Nephron (organoid): Measurements from ENCODE around the gene RABGAP1.

ENCODE experiments used
- H3K27ac Mint-ChIP-seq, 3 experiments: 2 replicates each; pipeline ENCODE4 v1.8.0; 2020; ENCODE audit warnings: mixed read lengths in 3 of 3, mild to moderate bottlenecking in 2 of 3, moderate library complexity in 1 of 3
- H3K27me3 Mint-ChIP-seq: 2 replicates; pipeline ENCODE4 v1.8.0; 2021; ENCODE audit warnings: low read depth, mild to moderate bottlenecking, moderate library complexity, mixed read lengths
- H3K36me3 Mint-ChIP-seq: 2 replicates; pipeline ENCODE4 v1.8.0; 2020; ENCODE audit warnings: low read depth, mixed read lengths
- H3K4me1 Mint-ChIP-seq: 2 replicates; pipeline ENCODE4 v1.8.0; 2020; ENCODE audit warnings: mixed read lengths
- H3K4me3 Mint-ChIP-seq, 3 experiments: 2 replicates each; pipeline ENCODE4 v1.8.0; 2020; ENCODE audit warnings: mild to moderate bottlenecking in 3 of 3, mixed read lengths in 3 of 3, moderate library complexity in 2 of 3
- H3K9me3 Mint-ChIP-seq: 2 replicates; pipeline ENCODE4 v1.8.0; 2020; ENCODE audit warnings: mixed read lengths
- CTCF ChIP-seq, 3 experiments: fragments of 200-600 bp; sonication (generic); IDR thresholded peaks; one replicate each; pipeline ENCODE4 v1.5.0; 2021; ENCODE audit warnings: antibody characterized with exemption in 3 of 3; ENCODE audit not compliant: unreplicated experiment in 3 of 3

The RABGAP1 gene

GRCh38 chr9:123007269-123007668 is 66.4 kb downstream of the RABGAP1 start:
- Mint-ChIP-seq H3K4me3 (no peak overlapping the region), H3K36me3 (peaks cover 41% of the 10 kb centered on the region), H3K9me3 (no peaks in the 10 kb centered on the region), H3K4me1 (peaks cover 17% of the 10 kb centered on the region), H3K27me3 (no peaks in the 10 kb centered on the region), H3K27ac (no peak overlapping the region)
- TF ChIP-seq CTCF (IDR thresholded peaks at IDR 0.05; ENCODE audit: unreplicated experiment in 3 of 3): no peak

- Mint-ChIP-seq H3K27ac (no peak overlapping the region), H3K27me3 (no peaks in the 10 kb centered on the region), H3K36me3 (peaks cover 49% of the 10 kb centered on the region), H3K9me3 (no peaks in the 10 kb centered on the region), H3K4me1 (peaks cover 3% of the 10 kb centered on the region), H3K4me3 (no peak overlapping the region)
- TF ChIP-seq CTCF (IDR thresholded peaks at IDR 0.05; ENCODE audit: unreplicated experiment in 3 of 3): no peak
Observed at GRCh38 chr9:123008909-123009308, 68.1 kb downstream of the RABGAP1 start.

GRCh38 chr9:123011380-123011779 is 70.6 kb downstream of the RABGAP1 start:
- no peaks in the 10 kb centered on the region for H3K27me3 Mint-ChIP-seq
- no peaks in the 10 kb centered on the region for H3K9me3 Mint-ChIP-seq
- no peak overlapping the region for H3K4me3 Mint-ChIP-seq
- peaks cover 54% of the 10 kb centered on the region for H3K36me3 Mint-ChIP-seq
- no peak for TF ChIP-seq CTCF (IDR thresholded peaks at IDR 0.05; ENCODE audit: unreplicated experiment in 3 of 3)
- H3K4me1 Mint-ChIP-seq: no peaks in the 10 kb centered on the region
- H3K27ac Mint-ChIP-seq: no peak overlapping the region

GRCh38 chr9:123011878-123012528 is 71.2 kb downstream of the RABGAP1 start:
- H3K36me3 Mint-ChIP-seq: peaks cover 54% of the 10 kb centered on the region
- H3K27me3 Mint-ChIP-seq: no peaks in the 10 kb centered on the region
- H3K9me3 Mint-ChIP-seq: no peaks in the 10 kb centered on the region
- no peak for TF ChIP-seq CTCF (IDR thresholded peaks at IDR 0.05; ENCODE audit: unreplicated experiment in 3 of 3)
- no peaks in the 10 kb centered on the region for H3K4me1 Mint-ChIP-seq
- no peak overlapping the region for H3K4me3 Mint-ChIP-seq
- no peak overlapping the region for H3K27ac Mint-ChIP-seq

DNA sequence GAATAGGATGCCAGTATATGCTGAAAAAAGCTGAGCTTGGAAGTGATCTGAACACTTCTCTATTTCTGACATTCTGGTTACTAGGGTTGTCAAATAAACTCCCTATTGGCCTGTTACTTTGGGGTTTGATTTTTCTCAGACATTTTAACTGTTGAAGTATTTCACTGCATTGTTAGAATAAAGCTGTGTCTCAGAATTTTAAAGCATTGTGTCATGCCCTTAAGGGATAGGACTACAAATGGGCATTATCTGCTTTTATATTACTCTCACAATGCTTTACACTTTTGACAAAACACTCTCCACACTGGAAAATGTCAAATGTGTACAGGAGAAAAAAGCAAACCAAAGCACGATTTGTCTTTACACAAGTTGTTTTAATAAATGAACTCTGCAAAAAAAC is 75.8 kb downstream of the RABGAP1 start:
- H3K27ac Mint-ChIP-seq: no peak overlapping the region
- no peaks in the 10 kb centered on the region for H3K27me3 Mint-ChIP-seq
- peaks cover 59% of the 10 kb centered on the region for H3K36me3 Mint-ChIP-seq
- no peak overlapping the region for H3K4me3 Mint-ChIP-seq
- H3K4me1 Mint-ChIP-seq: no peaks in the 10 kb centered on the region
- no peaks in the 10 kb centered on the region for H3K9me3 Mint-ChIP-seq
- no peak for TF ChIP-seq CTCF (IDR thresholded peaks at IDR 0.05; ENCODE audit: unreplicated experiment in 3 of 3)

GRCh38 chr9:123020796-123021195 is 80.0 kb downstream of the RABGAP1 start:
- H3K4me3 Mint-ChIP-seq: no peak overlapping the region
- no peaks in the 10 kb centered on the region for H3K9me3 Mint-ChIP-seq
- no peak overlapping the region for H3K27ac Mint-ChIP-seq
- H3K4me1 Mint-ChIP-seq: no peaks in the 10 kb centered on the region
- peaks cover 48% of the 10 kb centered on the region for H3K36me3 Mint-ChIP-seq
- no peaks in the 10 kb centered on the region for H3K27me3 Mint-ChIP-seq
- TF ChIP-seq CTCF (IDR thresholded peaks at IDR 0.05; ENCODE audit: unreplicated experiment in 3 of 3): no peak
